Body of pancreas (tissue), 4 donors: ENCODE results near the gene FAM234A.

Experiments
- CTCF ChIP-seq, 7 experiments: fragments of 450-650 bp in 4 of 7; fragments of 200-600 bp in 3 of 7; sonication (generic) in 3 of 7; IDR thresholded peaks; one replicate each; pipeline ENCODE4 v1.5.1; 2016 to 2019; ENCODE audit warnings: antibody characterized with exemption in 7 of 7
- POLR2A ChIP-seq, 3 donors: fragments of 450-650 bp; IDR thresholded peaks; one replicate each; pipeline ENCODE4 v1.6.1; 2016; ENCODE audit warnings: antibody characterized with exemption in 3 of 3, mild to moderate bottlenecking in 2 of 3

- TF ChIP-seq CTCF (IDR thresholded peaks at IDR 0.05) (no peak), POLR2A (IDR thresholded peaks at IDR 0.05) (no peak)
Measured at GRCh38 chr16:263944-264343, 29.3 kb downstream of the FAM234A start.
